Activated effector memory CD4-positive, alpha-beta T cell treated with Interleukin-2 at 50 U/mL for 16 hours (primary cell): ENCODE results near the gene CNNM3.

Experiments
- DNase-seq: peaks from one replicate; pipeline ENCODE4 v3.0.0-alpha.2; 2020

CNNM3 gene

GRCh38 chr2:96819876-96820511 is 3.9 kb downstream of the CNNM3 start:
- no peak for DNase-seq

DNA sequence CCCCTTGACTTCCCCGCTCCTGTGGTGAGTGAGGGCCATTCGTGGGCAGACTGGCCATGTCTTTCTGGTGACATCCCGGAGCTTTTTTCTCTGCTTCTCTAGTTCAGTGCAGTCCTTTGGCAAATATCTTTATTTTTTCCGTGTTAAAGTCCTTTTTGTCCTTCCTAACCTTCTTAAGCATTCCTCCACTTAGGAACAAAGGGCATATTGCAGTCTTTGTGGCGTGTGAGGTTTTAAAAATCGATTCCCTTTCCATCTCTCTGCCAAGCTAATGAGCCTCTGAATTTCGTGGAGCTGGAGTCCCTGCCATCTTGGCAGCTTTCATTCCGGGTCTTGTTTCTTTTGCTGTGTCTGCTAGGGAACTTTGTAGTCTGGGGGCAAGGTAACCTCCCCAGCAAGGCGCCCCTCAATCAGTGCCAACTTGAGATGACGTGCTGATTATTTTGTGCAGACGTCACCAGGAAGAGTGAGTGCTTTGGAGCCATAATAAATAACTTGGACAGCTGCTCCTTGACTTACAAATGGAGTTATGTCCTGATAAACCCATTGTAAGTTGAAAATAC is 5.1 kb downstream of the CNNM3 start:
- no peak for DNase-seq

DNA sequence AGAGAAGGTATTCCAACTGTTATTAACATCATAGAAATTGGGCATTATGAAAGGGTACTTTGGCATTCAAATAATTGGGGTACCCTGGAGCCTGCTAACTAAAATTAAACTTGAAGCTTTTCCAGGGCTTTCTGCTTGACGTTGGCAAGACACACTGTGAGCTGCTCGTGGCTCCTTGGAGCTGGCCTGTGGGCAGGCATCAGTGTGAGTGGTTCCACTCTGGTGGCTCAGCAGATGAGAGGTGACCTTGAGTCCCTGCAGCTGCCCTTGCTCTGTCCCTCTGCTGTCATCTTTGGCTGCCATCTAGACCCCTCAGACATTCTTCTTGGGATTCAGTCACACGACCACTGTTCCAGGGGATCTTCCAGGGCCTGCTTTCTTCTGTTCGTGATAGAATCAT is 6.7 kb downstream of the CNNM3 start:
- no peak for DNase-seq

- no peak for DNase-seq
Measured at GRCh38 chr2:96823198-96823597, 7.1 kb downstream of the CNNM3 start.

DNA sequence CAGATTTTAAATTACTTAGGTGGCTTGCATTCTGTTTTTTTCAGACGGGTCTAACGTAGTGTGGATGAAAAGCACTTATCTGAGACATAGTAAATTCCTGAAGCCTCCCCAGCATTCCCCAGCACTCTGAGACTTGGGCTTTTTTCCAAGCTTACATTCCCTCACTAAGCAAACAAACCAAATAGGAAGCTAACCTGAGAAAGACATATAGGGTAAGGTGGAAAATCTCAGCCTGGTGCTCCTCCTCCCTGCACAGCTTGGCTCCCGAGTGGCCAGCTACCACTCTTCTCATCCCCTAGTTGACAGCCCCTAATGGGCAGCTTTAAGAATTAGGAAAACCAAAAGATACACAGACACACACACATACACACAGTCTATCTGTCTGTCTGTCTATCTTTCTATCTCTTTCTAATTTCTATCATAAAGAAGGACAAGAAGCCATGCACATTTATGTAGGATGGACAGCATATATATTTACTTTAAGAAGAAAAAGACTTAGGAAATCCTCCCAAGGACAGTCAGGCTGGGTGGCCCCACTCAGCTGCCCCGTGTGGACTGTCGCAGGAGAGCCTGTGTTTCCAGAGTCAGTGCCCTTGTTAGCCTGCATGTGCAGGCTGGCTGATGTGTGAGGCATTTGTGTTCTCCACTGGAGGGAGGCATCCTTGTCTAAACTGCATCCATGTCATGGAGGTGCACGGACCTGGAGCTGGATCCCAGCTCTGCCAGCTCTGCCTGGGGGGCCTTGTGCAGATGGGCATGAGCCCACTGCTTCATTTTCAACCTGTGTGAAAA is 8.2 kb downstream of the CNNM3 start:
- no peak for DNase-seq

DNA sequence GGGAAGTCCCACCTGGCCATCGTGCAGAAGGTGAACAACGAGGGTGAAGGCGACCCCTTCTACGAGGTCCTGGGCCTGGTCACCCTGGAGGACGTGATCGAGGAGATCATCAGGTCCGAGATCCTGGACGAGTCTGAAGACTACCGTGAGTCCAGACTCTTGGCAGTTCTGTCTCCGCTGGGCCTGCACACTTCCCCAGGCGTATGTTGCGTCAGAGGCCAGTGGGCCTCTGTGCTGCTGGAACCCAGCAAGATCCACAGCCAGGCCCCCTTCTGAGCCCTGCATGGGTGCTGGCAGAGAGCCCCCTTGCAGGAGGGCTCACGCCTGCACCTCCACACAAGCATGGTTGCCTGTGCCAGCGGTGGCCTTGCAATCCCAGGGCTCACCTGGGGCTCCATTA is 9.0 kb downstream of the CNNM3 start:
- no peak for DNase-seq

- DNase-seq = no peak
Measured at GRCh38 chr2:96826546-96827278, 10.6 kb downstream of the CNNM3 start.

DNA sequence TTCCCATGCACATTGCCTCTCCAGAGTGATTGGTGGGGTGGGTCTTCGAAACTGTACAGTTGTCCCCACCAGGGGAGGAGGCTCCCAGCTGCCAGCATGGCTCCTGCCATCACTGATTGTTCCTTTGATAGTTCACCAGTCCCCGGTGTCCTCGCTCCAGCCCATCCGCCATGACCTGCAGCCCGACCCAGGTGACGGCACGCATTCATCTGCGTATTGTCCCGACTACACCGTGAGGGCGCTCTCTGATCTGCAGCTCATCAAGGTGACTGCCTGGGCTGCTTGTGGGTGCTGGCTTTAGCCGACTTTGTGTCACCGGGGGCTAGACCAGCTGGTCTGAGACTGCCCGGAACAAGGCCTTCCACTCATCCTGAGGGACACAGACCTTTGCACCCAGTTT is 12.4 kb downstream of the CNNM3 start:
- DNase-seq = no peak

GRCh38 chr2:96828874-96829273 is 12.8 kb downstream of the CNNM3 start:
- DNase-seq = no peak

DNA sequence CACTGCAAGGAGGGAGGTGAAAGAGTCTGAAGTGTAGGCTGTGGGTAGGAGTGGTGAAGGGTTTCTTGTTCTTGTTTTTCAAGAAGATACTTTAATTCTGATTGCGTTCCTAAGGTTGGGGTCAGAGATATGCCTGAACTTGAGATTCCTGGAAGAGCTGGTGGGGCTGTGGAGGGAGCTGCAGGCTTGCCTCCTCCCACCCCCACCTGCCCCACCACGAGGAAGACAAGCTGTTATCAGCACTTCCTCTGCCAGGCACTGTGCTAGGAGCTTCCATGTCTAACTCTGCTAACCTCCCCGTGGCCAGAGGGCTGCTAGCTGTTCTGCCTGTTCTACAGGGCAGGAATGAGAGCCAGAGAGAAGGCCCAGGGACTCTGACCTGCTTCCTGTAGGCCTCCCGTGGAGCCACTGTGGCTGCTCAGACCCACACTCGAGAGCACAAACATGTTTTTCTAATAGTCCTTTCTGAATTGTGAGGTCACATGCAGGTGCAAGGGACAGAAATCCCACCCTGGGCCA is 14.0 kb downstream of the CNNM3 start:
- DNase-seq = no peak

DNA sequence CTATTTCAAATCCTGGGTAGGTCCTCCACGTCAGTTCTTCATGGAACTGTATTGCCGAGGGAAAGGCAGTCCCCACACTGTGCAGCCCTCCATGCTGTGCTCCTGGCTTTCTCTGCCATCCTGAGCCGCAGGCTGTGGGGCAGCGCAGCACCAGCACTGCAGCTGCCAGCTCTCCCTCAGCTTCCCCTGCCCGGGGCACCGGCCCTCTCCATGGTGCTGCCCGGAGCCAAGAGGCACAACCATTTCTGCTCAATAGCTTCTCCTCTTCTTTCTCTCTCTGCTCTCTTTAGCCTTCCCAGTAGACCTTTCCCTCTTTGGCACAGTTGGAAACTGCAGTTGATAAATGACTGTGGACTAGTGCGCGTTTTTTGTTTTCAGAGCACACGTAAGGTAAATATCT is 15.6 kb downstream of the CNNM3 start:
- no peak for DNase-seq

- DNase-seq = no peak
Measured at GRCh38 chr2:96832408-96832753, 16.3 kb downstream of the CNNM3 start.

- no peak for DNase-seq
Measured at GRCh38 chr2:96832754-96833507, 16.9 kb downstream of the CNNM3 start.

DNA sequence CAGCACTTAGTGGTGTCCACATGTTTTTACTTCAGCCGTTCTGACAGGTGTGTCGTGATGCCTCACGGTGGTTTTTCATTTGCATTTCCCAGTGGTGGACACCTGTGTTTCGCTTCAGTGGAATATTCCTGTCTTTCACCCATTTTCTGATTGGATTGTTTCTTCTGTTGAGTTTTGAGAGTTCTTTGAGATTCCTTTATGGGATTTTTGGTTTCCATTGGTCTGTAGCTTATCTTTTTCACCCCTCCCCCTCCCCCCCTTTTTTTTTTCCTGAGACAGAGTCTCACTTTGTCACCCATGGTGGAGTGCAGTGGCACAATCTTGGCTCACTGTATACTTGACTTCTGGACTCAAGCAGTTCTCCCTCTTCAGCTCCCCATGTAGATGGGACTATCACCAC is 19.8 kb downstream of the CNNM3 start:
- DNase-seq = no peak

GRCh38 chr2:96837575-96837974 is 21.5 kb downstream of the CNNM3 start:
- DNase-seq = no peak

GRCh38 chr2:96838345-96839292 is 22.6 kb downstream of the CNNM3 start:
- DNase-seq = no peak

- DNase-seq = peak; percentile 84
Measured at GRCh38 chr2:96839293-96839874, 23.3 kb downstream of the CNNM3 start.

DNA sequence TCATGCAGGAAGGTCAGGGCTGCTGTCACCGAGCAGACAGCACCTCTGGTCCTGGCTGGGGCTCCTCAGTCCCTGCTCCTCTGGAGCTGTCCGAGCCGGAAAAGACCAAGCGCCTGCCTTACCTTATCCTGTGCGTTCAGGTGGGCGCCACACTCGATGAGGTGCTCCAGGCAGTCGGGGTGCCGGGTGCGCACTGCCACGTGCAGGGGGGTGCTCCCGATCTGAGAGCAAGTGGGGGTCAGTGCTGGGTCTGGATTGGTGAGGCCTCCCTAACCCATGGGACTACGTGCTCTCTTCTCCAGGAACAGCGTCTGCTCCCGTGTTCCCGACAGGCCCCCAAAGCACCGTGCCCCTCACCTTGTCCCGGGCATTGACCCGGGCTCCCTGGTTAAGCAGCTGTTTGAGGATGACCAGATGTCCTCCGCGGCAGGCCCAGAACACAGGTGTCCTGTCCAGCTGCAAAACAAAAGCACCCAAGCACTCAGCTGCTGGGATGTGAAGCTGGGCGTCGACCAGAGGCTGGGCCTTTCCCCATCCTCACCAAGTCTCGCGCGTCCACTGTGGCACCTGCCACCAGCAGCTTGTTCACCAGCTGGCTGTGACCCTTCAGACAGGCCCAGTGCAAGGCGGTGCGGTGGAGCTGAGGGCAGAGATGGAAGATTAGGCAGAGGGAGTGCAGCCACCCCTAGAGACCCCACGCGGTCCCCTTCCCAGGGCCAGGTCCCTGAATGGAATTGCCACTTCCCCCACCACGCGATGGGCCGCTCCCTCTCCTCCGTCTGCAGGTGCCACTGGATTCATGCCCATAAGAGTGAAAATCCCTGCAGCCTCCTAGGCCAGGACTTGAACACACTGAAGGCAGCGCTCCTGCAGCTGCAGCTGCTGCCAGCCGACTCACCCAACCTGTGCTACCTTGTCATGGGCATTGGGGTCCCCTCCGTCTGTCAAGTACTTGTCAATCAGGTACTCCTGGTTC is 24.1 kb downstream of the CNNM3 start:
- no peak for DNase-seq

DNA sequence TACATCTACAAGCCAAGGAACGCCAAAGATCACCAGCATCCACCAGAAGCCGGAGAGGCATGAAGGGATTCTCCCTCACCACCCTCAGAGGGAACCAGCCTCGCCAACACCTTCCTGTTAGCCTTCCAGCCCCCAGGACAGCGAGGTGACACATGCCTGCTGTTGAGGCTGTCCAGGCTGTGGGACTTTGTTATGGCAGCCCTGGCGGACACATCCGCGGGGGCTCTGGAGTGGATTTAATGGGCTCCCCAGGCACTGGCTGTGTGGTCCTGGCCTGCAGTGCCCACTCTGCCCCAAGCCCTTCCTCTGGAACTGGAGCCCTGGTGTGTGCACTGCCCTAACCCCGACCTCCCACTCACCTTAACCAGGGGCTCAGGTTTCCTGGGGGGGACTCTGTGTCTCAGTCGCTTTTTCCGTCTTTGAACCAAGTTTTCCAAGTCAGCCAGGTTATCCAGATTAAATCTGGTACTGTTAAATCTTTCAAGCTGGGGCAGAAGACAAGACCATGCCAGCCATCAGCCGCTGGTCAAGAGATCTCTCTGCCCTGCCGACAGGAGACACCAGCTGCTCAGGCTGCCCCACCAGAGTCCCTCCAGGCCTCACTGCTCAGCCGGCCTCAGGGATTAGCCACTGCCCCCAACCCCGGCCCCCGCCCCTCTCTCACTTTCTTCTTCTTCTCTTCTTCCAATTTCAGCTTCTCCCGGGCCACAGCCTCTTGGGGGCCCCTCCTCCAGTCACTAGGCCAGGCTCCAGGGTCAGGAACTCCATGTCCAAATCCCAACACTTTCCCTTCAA is 25.8 kb downstream of the CNNM3 start:
- no peak for DNase-seq
